Measurements from ENCODE around the gene AGR2. TPM values are rescaled to one million over a fixed set of nuclear protein-coding genes. Genes with fewer than 3 reads are reported as not detected.

The AGR2 gene
- total RNA-seq, 1 experiment from 2014 or later: not detected

GRCh38 chr7:16847381-16847860, 42.6 kb upstream of the AGR2 start:
- no peak for TF ChIP-seq CTCF (conservative IDR thresholded peaks at IDR 0.05)
- H3K4me1 ChIP-seq (ENCODE audit: insufficient read depth, low read length): no peaks in the 10 kb centered on the region
- peaks cover 3 to 11% of the 10 kb centered on the region in 2 experiments; a peak in 2 of 4 replicates for H3K4me1 Mint-ChIP-seq
- H3K27me3 Mint-ChIP-seq (ENCODE audit: low read depth): no peaks in the 10 kb centered on the region
- H3K9me3 Mint-ChIP-seq: no peaks in the 10 kb centered on the region
- no peaks in the 10 kb centered on the region for H3K79me2 ChIP-seq (ENCODE audit: insufficient read depth, low read length)
- H4K8ac ChIP-seq (replicated peaks; ENCODE audit: insufficient read length, low read depth, low read length): no peak overlapping the region
- H3T11ph ChIP-seq (ENCODE audit: low read length): no peak overlapping the region
- no peaks in the 10 kb centered on the region for H3K36me3 Mint-ChIP-seq (ENCODE audit: insufficient read depth in 1 of 3, low read depth in 3 of 3)
- H2BK5ac ChIP-seq (ENCODE audit: insufficient read length, low read length): no peak overlapping the region
- no peaks in the 10 kb centered on the region for H3K9me3 ChIP-seq (ENCODE audit: control insufficient read depth, low read depth, low read length)
- H3K23ac ChIP-seq (ENCODE audit: insufficient read length, low read depth, low read length): no peak overlapping the region
- H3K27ac ChIP-seq (ENCODE audit: insufficient read length, low read depth, low read length): no peak overlapping the region
- H3K4ac ChIP-seq (ENCODE audit: low read depth, low read length): no peak overlapping the region
- DNase-seq: no peak
- H2AFZ ChIP-seq (ENCODE audit: low read length): no peak overlapping the region
- no peaks in the 10 kb centered on the region for H3K79me1 ChIP-seq (ENCODE audit: insufficient read depth, low read depth, low read length, poor library complexity, severe bottlenecking)
- no peak overlapping the region for H3K4me3 Mint-ChIP-seq
- H3K18ac ChIP-seq (ENCODE audit: insufficient read length, low read depth, low read length): no peak overlapping the region
- H3K9ac ChIP-seq (ENCODE audit: extremely low read depth, insufficient read length, low read length): no peak overlapping the region
- H2BK120ac ChIP-seq (ENCODE audit: low read depth, low read length, poor library complexity, severe bottlenecking): no peak overlapping the region
- H4K20me1 ChIP-seq (ENCODE audit: control insufficient read depth, insufficient read depth, insufficient read length): no peaks in the 10 kb centered on the region
- no peak overlapping the region for H3K56ac ChIP-seq (ENCODE audit: insufficient read length, low read depth, low read length)
- no peak overlapping the region for H3K14ac ChIP-seq (ENCODE audit: insufficient read depth, low read length)
- H2BK20ac ChIP-seq (ENCODE audit: low read depth, low read length, poor library complexity, severe bottlenecking): no peak overlapping the region
- H3K4me2 ChIP-seq (ENCODE audit: insufficient read depth, insufficient read length, low read length): no peak overlapping the region
- H3K27me3 ChIP-seq (ENCODE audit: insufficient read depth, low read length): no peaks in the 10 kb centered on the region; the same call in 1 of the 2 replicates
- no peaks in the 10 kb centered on the region for H3K23me2 ChIP-seq (ENCODE audit: insufficient read length, low read depth, low read length, poor library complexity, severe bottlenecking)
- H2BK12ac ChIP-seq (ENCODE audit: insufficient read length, low read depth, low read length): no peak overlapping the region
- no peak overlapping the region for H4K91ac ChIP-seq (ENCODE audit: insufficient read length, low read depth, low read length)
- no peak overlapping the region for H2AK5ac ChIP-seq (ENCODE audit: insufficient read length, low read length)
- no peak overlapping the region for H2BK15ac ChIP-seq (ENCODE audit: low read depth, low read length)
- WGBS (ENCODE audit: extremely low coverage, insufficient read length, low lambda C conversion rate): no CpG with 5 or more reads among the region's 6 CpGs
- H3K27ac Mint-ChIP-seq: no peak overlapping the region
- H4K5ac ChIP-seq (ENCODE audit: insufficient read length, low read depth, low read length): no peak overlapping the region
